Endothelial cell of hepatic sinusoid (primary cell): ENCODE data around the gene TKT.
"Not testable (repeated sequence)": the region's sequence is repeated elsewhere in the genome, so short reads cannot be mapped to it uniquely, and the experiment has no call there.

Source experiments
- in situ Hi-C: cut with HindIII; loops from 2 replicates; pipeline ENCODE4 v1.10.0; 2017; ENCODE audit warnings: low sequenced_read_pairs

The TKT gene, protein sequence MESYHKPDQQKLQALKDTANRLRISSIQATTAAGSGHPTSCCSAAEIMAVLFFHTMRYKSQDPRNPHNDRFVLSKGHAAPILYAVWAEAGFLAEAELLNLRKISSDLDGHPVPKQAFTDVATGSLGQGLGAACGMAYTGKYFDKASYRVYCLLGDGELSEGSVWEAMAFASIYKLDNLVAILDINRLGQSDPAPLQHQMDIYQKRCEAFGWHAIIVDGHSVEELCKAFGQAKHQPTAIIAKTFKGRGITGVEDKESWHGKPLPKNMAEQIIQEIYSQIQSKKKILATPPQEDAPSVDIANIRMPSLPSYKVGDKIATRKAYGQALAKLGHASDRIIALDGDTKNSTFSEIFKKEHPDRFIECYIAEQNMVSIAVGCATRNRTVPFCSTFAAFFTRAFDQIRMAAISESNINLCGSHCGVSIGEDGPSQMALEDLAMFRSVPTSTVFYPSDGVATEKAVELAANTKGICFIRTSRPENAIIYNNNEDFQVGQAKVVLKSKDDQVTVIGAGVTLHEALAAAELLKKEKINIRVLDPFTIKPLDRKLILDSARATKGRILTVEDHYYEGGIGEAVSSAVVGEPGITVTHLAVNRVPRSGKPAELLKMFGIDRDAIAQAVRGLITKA

DNA sequence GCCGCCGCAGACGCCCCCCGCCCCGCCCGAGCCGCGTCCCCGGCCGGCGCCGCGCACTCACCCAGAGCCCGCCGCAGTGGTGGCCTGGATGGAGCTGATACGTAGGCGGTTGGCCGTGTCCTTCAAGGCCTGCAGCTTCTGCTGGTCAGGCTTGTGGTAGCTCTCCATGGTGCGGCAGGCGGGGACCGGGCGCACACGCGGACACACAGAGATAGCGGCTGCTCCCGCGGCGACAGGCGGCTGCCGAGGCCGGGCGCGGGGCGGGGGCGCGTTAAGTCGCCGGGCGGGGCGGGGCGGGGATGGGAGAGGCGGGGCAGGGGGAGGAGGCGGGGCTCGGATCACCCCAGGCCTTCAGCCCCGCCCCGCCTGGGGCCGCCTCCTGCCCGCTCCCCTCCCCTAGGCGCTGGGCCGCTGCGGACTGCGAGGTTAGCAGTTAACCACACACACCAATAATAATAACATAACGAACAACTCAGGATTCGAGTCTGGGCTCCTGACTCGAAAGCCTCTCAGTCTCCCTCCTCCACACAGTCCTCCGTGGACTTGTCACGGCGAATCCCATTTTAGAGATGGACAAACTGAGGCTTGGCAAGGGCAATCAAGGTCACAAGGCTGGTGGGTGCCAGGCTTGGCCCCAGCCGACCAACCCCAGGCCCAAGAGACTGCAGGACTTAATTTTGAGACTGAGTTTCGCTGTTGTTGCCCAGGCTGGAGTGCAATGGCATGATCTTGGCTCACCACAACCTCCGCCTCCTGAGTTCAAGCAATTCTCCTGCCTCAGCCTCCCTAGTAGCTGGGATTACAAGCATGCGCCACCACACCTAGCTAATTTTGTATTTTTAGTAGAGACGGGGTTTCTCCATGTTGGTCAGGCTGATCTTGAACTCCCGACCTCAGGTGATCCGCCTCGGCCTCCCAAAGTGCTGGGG is at the start of gene TKT:
Gene TKT (minus strand): TSS at position 248 of the 929 bp plus-strand sequence. CDS start 80 bp downstream, at position 168.
- in situ Hi-C loops: no loop called here

DNA sequence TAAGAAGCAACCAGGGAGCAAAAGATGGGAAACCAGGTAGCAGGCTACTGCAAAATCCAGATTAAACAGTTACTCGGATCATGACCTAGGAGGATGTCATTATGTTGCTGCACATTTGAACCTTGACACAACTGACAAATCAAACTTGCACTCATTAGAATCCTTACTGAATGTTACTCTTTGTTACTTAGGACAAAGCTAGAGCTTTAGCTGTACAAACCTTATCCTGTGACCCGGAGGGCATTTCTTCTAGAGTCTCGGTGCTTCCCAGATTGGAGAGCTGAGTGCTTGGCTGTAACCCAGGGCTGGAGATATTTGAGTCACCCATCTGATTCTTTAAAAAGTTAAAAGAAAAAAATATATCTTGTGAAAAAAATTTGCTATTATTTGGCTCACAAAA is 48.1 kb upstream of the TKT start:
- in situ Hi-C loops: no loop called here

DNA sequence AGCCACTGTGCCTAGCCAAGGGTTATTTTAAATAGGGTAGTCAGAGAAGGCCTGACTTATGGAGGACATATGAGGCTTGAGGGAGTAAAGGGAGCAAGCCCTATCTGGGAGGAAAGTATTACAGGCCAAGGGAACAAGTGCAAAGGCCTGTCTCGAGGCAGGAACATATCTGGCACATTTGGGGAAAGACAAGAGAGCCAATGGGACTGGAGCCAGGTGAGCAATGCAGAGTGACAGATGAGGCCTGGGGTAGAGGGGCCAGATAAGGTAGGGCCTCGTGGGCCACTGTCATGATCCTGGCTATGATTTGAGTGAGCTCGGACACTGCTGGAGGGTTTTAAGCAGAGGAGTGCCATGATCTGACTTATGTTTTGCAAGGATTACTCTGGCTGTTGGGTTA is 47.7 kb upstream of the TKT start:
- in situ Hi-C loops: no loop called here

DNA sequence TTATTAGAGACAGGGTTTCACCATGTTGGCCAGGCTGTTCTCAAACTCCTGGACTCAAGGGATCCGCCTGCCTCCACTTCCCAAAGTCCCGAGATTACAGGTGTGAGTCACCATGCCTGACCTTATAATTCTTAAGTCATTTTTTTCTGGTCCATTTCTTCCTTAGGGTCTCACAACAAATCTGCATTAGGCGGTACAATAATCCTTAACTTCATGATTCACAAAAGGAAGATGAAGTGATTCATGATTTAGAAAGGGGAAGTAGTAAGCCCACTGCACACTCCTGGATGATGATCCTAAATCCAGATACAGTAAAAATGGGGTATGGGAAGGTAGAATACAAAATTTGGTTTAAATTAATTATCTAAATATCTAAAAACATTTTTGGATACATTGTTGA is 45.0 kb upstream of the TKT start:
- in situ Hi-C loops: no loop called here

DNA sequence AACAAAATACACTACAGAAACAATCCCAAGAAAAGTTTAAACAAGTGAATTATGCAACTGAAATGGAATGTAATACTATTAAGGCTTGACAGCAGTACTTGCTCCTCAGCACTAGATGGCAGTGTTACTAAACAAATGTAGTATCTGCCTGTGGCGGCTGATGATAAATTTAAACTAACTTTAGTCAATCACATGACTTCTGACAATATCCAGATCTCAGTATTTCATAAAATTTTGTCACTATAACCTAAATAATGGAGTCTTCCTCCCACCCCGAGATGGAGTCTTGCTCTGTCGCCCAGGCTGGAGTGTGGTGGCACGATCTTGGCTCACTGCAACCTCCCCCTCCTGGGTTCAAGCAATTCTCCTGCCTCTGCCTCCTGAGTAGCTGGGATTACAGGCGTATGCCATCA is 43.8 kb upstream of the TKT start:
- in situ Hi-C loops: not testable (repeated sequence)

DNA sequence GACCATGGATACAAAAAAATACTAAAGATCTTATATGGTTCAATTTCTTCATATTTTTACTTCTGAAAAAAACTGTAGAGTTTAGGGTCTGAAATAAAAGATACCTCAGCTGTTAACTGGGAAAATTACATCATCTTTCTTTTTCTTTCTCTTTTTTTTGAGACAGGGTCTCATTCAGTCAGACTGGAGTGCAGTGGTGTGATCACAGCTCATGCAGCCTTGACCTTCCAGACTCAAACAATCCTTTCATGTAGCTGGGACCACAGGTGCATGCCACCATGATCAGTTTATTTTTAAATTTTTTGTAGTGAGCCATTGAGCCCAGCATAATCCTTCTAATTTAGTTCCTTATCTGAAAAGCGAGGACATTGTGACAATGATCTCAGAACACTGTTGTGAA is 39.6 kb upstream of the TKT start:
- in situ Hi-C loops: no loop called here

DNA sequence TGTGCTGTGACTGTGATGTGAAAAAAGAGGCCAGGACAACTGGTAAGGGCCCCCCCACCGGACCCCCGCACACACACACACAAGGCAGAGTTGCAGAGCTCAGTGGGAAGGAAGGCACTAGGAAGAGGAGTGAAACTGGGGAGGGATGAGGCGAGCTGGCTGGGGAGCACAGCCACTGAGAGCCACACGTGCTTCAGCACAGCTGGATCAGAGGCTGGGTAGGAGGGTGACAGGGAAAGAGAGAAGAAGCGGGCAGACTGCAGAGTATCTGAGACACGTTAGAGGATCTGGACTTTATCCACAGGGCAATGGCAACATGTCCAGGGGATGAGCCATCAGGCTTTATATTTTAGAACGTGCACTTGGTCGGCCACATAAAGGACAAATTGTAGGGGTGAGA is 38.0 kb upstream of the TKT start:
- in situ Hi-C loops: no loop called here

DNA sequence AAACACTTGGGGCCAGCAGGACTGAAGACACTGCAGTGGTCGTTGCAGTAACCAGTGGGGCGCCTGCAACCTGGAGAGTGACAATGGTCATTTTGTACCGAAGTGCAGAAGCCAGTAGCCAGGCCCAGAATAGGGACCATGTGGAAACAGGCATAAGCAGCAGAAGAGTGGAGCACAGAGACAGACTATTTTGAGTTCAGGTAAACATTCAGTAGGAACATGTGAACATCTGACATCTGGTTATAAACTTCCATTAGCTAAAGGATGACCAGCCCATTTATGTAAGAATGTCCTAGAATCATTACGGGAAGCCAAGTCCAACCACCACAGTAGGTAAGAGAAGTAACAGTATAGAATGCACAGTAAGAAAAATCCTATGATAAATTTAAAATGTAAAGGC is 32.4 kb upstream of the TKT start:
- in situ Hi-C loops: loop anchor here (5.0 kb wide), 2 partner anchors 46 to 59 kb away; partner anchors contain the start of gene DCP1A

DNA sequence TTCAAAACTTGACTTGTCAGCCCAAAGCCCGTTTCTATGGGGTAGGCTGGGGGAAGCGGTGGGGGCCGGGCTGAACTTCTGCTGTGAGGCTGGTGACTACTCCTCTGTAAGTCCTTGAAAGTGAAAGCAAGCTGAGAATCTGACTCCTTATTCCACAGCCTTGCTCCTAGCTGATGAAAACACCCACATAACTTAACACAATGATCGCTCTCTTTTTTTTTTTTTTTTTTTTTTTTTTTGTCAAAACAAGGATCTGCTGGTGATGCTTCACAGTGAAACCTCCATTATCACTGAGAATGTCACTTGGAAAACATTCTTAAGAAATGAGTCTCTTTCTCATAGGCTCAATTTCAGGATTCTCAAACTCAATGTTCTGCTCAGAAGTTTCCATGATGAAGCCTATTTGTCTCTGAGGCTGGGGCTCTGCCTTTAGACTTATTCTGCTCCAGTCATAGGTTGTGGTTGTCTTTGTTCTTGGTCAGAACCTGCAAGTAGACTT is 31.4 kb upstream of the TKT start:
- in situ Hi-C loops: loop anchor here (5.0 kb wide), 2 partner anchors 45 to 60 kb away; partner anchors contain the start of gene DCP1A

DNA sequence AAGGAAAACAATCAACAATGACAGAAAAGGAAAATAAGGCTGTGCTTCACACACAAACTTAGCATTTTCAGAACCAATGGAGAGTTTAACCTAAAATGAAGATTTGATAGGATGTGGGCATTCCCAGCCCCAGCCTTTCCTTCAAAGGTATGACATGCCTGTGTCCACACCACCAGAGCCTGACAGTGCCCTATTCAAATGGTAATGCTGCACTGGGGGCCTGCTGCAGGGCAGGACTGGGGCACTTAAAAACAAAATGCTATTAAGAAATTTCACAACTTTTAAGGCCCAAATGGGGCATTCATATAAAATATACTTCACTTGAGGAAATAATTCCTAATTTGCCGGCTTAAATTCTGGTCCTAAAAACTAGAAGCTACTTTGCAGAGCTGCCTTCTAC is 30.9 kb upstream of the TKT start:
- in situ Hi-C loops: loop anchor here (5.0 kb wide), 2 partner anchors 44 to 61 kb away; partner anchors contain the start of gene DCP1A

DNA sequence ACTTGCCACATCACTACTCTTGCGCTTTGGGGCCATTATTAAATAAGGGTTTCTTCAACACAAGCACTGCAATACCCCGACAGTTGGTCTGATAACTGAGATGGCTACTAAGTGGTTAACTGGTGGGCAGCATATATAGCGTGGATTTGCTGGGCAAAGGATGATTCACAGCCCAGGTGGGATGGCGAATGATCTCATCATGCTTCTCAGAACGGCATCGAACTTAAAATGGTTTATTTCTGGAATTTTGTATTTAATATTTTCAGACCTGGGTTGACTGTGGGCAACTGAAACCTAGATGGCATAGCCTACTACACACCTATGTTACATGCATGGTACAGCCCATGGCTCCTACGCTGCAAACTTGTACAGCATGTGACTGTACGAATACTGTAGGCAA is 26.8 kb upstream of the TKT start:
- in situ Hi-C loops: no loop called here

DNA sequence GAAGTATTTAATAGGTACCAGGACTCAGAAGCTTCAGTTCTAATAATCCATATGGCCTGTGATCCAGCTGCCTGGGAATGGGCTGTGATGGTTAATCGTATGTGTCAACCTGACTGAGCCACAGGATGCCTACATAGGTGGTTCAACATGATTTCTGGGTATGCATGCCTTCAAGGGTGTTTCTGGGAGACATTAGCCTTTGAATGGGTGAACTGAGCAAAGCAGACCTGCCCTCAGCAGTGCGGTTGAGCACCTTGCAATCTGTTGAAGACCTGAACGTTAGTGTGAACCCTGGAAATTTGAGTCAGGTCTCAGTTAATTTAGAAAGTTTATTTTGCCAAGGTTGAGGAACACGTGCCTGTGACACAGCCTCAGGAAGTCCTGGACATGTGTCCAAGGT is 22.8 kb upstream of the TKT start:
- in situ Hi-C loops: loop anchor here (5.0 to 10.0 kb wide), 2 partner anchors 34 to 74 kb away; no protein-coding TSS in a partner anchor

DNA sequence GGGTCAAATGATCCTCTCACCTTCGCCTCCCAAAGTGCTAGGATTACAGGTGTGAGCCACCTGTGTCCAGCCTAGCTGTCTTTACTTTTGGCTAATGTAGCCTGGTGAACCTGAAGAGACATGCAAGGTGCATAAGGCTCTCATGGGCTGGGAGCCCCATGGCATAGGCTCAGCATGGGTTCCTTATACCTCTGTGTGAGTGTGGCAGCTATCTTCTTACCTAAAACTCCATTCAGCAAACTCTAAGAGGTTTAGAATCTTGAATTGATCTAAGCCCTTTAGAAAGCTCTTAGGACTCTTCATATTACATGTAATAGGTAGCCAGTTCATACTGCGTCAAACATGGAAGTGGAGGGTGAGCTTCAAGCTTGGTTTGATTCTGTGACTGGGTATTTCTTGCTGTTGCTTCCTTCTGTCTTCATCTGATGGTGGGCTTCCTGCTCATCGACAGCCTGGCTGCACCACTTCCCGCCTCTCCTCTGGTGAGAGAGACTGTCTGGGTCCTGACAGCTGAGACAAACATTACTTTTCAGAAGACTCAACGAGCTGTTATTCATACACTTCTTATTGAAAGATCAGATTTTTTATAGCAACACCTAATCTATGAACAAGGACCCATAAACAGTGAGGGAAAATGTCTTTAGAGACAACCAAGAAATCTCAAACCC is 19.2 kb upstream of the TKT start:
- in situ Hi-C loops: loop anchor here (5.0 to 10.0 kb wide), 2 partner anchors 37 to 70 kb away; no protein-coding TSS in a partner anchor

DNA sequence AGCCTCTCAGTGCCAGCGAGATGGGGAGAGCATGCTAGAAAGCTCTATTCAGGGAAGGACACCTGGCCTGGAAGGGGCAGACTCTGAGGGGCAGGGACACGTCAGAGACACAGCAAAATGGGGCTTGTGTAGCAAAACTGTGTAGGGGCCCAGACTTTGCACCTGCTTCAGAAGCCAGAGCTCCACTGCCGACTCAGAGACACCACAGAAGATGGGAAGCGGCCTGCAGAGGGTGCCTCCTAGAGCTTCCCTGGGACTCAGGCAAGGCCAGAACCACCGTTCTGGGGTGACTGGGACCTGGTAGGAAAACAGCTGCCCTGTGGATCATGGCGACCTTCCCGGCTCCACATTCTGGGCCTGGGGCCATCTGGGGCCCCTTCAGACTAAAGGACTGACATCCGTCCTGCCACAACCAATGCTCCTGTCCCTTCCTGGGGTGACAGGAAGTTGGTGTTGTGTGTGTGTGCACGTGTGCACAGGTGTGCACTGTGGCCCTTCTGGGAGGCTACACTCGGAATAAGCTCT is 17.4 kb upstream of the TKT start:
- in situ Hi-C loops: loop anchor here (10.0 kb wide), 1 partner anchor 68 kb away; no protein-coding TSS in a partner anchor

DNA sequence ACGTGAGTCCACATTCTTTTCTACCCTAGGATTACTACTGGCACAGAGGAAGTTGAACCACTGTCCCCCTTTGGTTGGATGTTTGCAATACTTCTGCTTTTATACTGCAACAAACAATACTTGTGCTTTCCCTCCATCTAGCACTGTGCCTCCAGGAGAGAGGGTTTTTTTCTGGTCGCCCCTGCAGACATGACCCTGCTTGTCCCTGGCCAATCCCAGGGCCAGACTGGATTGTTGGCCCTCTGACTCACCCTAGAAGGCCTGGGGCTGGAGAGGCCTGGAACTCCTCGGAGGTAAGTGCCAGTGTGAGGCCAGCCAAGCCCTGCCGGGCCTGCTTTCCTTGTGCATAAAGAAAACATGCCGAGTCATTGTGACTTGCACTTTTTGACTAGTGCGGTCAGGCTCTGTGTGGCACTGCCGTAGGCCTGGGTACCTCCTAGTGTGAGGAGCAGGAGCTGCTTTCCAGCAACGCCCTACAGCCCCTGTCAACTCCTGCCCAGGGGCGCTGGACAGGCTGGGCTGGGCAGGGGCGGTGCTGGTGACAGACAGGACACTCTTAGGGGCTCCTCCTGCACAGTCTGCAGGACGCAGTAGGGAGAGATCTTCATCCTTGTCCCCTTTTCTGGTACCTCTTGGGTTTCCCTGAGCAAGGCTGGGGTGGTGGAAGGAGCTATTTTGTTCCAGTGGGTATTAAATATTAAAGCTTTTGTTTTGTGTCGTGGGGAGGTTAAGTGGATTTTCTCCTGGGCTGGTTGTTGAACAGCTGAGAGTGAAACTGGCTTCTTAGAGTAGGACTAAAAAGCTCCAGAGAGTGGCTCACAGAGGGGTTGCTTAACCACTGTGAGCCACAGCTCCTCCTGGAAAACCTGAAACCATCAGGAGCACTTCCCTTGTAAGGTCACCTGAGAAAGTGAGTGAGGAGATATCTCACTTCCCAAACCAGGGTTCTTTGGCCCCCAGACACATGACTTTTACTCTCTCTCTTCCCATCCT is 14.4 kb upstream of the TKT start:
- in situ Hi-C loops: loop anchor here (10.0 kb wide), 1 partner anchor 65 kb away; no protein-coding TSS in a partner anchor

DNA sequence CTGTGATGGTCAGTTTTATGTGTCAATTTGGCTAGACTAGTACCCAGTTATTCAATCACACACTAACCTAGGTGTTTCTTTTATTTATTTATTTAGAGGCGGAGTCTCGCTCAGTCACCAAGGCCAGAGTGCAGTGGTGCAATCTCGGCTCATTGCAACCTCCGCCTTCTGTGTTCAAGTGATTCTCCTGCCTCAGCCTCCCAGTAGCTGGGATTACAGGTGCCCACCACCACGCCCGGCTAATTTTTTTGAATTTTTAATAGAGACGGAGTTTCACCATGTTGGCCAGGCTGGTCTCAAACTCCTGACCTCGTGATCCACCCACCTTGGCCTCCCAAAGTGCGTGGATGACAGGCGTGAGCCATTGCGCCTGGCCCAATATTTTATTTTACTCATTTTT is 13.4 kb upstream of the TKT start:
- in situ Hi-C loops: not testable (repeated sequence)

DNA sequence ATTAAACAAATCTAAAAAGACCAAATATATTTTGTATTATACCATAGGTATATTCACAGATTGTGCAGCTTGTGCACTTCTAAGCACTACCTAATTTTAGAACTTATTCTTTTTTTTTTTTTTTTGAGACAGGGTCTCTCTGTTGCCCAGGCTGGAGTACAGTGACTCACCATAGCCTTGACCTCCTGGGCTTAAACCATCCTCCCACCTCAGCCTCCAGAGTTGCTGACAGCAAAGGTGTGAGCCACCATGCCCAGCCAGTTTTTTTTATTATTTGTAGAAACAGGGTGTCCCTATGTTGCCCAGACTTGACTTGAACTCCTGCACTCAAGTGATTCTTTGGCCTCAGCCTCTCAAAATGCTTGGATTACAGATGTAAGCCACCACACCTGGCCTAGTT is 11.9 kb upstream of the TKT start:
- in situ Hi-C loops: no loop called here

DNA sequence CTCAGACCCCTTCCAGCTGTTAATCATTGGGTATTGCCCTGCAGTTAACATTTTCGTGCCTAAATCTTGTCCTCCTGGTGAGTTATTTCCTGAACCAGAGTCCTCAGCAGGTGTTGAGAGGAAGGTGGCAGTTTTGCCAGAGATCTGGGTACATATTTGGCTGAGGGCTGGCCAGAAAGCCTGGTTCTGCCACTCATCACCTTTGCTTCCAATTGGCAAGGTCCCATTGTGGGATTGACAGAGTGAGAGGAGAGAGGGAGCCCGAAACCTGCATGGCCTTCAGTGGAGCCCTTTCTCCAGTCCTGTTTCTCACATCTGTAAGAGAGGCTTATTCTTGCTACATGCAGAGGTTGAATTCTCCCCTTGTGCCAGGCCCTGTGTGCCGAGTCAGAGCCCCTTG is 8.9 kb upstream of the TKT start:
- in situ Hi-C loops: no loop called here

DNA sequence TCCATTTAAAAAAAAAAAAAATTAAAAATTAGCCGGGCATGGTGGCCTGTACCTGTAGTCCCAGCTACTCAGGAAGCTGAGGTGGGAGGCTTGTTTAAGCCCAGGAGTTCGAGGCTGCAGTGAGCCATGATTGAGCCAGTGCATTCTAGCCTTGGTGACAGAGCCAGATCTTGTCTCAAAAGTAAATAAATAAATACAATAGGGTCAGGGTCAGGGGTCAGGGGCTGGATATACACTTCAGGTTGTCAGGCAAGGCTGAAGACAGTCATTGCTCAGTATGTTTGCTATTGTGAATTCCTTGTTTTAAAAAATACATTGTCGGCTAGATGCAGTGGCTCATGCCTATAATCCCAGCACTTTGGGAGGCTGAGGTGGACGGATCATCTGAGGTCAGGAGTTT is 8.1 kb upstream of the TKT start:
- in situ Hi-C loops: no loop called here
